Measurements from ENCODE around the gene LDLRAD1. TPM values are rescaled to one million over a fixed set of nuclear protein-coding genes. Genes with fewer than 3 reads are reported as not detected.

Gene LDLRAD1
- total RNA-seq, 1 experiment from 2014 or later = not detected

- H3K27ac ChIP-seq (ENCODE audit: low read depth, low read length, poor library complexity, severe bottlenecking) = no peak overlapping the region
- POLR2A ChIA-PET (ENCODE audit: low non-redundant PET) = no interaction called here
Measured at GRCh38 chr1:54003249-54003646, 14.7 kb downstream of the LDLRAD1 start.

GRCh38 chr1:54002544-54003248 lies 15.3 kb downstream of the LDLRAD1 start:
- H3K4me3 ChIP-seq (ENCODE audit: low read depth, low read length, poor library complexity, severe bottlenecking) = no peak overlapping the region
- no peak for TF ChIP-seq CTCF (conservative IDR thresholded peaks at IDR 0.05; ENCODE audit: low read depth, low read length)
- TF ChIP-seq EZH2 (IDR thresholded peaks at IDR 0.05; ENCODE audit: borderline replicate concordance, low read depth, low read length, poor library complexity, severe bottlenecking) = no peak
- CTCF ChIA-PET = interaction anchor here (0.5 kb wide), 1 partner anchor 135 kb away, joined by 6 read pairs; no protein-coding TSS in a partner anchor
- no peak for DNase-seq (ENCODE audit: low spot score)
- no peaks in the 10 kb centered on the region for H3K27me3 ChIP-seq (replicated peaks; ENCODE audit: insufficient read depth, low read depth, low read length, poor library complexity)
- intact Hi-C loops (cut with micrococcal nuclease; ENCODE audit: unreplicated experiment) = no loop called here
- no peak overlapping the region for H3K27ac ChIP-seq (ENCODE audit: low read depth, low read length, poor library complexity, severe bottlenecking)
- no peaks in the 10 kb centered on the region for H3K9me3 ChIP-seq (ENCODE audit: low read depth, low read length, poor library complexity, severe bottlenecking)
- no peaks in the 10 kb centered on the region for H3K36me3 ChIP-seq (ENCODE audit: insufficient read depth, low read length, poor library complexity, severe bottlenecking)
- no peaks in the 10 kb centered on the region for H3K4me1 ChIP-seq (ENCODE audit: insufficient read depth, low read length, poor library complexity, severe bottlenecking)
- BruUV-seq (replicated peaks) = no TSS peak
- POLR2A ChIA-PET (ENCODE audit: low non-redundant PET) = no interaction called here

More at GRCh38 chr1:54003249-54003646, 14.7 kb downstream of the LDLRAD1 start:
- CTCF ChIA-PET = interaction anchor here (0.5 kb wide), 1 partner anchor 136 kb away, joined by 6 read pairs; no protein-coding TSS in a partner anchor
- H3K27me3 ChIP-seq (replicated peaks; ENCODE audit: insufficient read depth, low read depth, low read length, poor library complexity) = no peaks in the 10 kb centered on the region
- no peaks in the 10 kb centered on the region for H3K36me3 ChIP-seq (ENCODE audit: insufficient read depth, low read length, poor library complexity, severe bottlenecking)
- H3K4me1 ChIP-seq (ENCODE audit: insufficient read depth, low read length, poor library complexity, severe bottlenecking) = no peaks in the 10 kb centered on the region
- no peak overlapping the region for H3K4me3 ChIP-seq (ENCODE audit: low read depth, low read length, poor library complexity, severe bottlenecking)
- no TSS peak for BruUV-seq (replicated peaks)
- no peak for DNase-seq (ENCODE audit: low spot score)
- TF ChIP-seq CTCF (conservative IDR thresholded peaks at IDR 0.05; ENCODE audit: low read depth, low read length) (no peak), EZH2 (IDR thresholded peaks at IDR 0.05; ENCODE audit: borderline replicate concordance, low read depth, low read length, poor library complexity, severe bottlenecking) (no peak)
- intact Hi-C loops (cut with micrococcal nuclease; ENCODE audit: unreplicated experiment) = no loop called here
- H3K9me3 ChIP-seq (ENCODE audit: low read depth, low read length, poor library complexity, severe bottlenecking) = no peaks in the 10 kb centered on the region

- TF ChIP-seq EZH2 (IDR thresholded peaks at IDR 0.05; ENCODE audit: borderline replicate concordance, low read depth, low read length, poor library complexity, severe bottlenecking) = no peak
- no peak for TF ChIP-seq CTCF (conservative IDR thresholded peaks at IDR 0.05; ENCODE audit: low read depth, low read length)
- H3K4me1 ChIP-seq (ENCODE audit: insufficient read depth, low read length, poor library complexity, severe bottlenecking) = no peaks in the 10 kb centered on the region
- ChIA-PET CTCF (no interaction called here), POLR2A (ENCODE audit: low non-redundant PET) (no interaction called here)
- no peaks in the 10 kb centered on the region for H3K36me3 ChIP-seq (ENCODE audit: insufficient read depth, low read length, poor library complexity, severe bottlenecking)
- no peak overlapping the region for H3K4me3 ChIP-seq (ENCODE audit: low read depth, low read length, poor library complexity, severe bottlenecking)
- H3K27ac ChIP-seq (ENCODE audit: low read depth, low read length, poor library complexity, severe bottlenecking) = no peak overlapping the region
- H3K9me3 ChIP-seq (ENCODE audit: low read depth, low read length, poor library complexity, severe bottlenecking) = no peaks in the 10 kb centered on the region
- no TSS peak for BruUV-seq (replicated peaks)
- intact Hi-C loops (cut with micrococcal nuclease; ENCODE audit: unreplicated experiment) = no loop called here
- H3K27me3 ChIP-seq (replicated peaks; ENCODE audit: insufficient read depth, low read depth, low read length, poor library complexity) = no peaks in the 10 kb centered on the region
- no peak for DNase-seq (ENCODE audit: low spot score)
Measured at GRCh38 chr1:54001591-54001990, 16.4 kb downstream of the LDLRAD1 start.

Data from A673 (cell line).